ENCODE data around the gene SLC18B1.

SLC18B1 gene

DNA sequence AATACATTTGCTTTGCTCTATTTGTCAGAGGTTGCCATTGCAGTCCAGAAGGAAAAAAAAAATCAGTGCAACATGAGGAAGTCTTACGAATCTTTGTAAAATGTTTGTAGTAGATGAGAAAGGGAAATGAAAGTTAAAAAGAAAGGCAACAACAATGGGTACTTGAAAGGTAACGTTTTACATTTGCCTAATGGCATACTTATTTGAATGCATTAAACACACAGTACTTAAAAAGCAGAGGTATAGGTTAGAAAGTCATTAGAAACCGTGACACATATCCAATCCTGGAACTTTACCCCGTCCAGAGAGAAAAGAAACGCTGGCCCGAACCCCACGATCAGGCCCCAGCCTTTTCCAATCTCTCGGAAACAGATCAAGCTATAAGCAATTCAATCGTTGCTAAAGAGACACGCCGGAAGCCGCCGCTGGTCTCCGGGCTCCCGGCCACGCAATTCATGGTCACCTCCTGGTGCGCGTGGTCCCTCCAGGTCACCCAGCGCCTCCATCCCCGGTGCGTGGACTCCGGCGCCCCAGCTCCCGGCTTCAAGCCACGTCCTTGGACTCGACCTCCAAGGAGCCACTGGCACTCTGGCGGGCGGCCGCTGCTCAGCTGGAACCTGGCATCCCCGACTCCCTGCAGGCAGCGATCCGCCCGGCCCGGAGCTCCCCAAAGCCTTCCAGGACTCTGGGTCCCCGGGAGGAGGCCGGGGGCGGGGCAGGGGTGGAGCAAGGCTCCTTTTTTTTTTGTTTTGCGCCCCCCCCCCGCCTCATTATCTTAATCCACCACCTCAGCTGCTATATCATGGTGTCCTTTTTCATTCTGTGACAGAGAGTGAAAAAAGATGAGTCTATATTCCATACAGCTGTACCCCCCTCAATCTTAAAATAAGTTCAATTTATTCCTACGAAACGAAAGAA, at the start of gene SLC18B1:
Gene SLC18B1, minus strand, starts transcription at position 687 of the 918 bp plus-strand sequence. Its CDS starts 181 bp downstream, at position 506.
- no peak for DNase-seq (ENCODE audit: low read depth, low spot score)
- H3K27ac ChIP-seq, result no peak within 1 kb of the TSS

DNA sequence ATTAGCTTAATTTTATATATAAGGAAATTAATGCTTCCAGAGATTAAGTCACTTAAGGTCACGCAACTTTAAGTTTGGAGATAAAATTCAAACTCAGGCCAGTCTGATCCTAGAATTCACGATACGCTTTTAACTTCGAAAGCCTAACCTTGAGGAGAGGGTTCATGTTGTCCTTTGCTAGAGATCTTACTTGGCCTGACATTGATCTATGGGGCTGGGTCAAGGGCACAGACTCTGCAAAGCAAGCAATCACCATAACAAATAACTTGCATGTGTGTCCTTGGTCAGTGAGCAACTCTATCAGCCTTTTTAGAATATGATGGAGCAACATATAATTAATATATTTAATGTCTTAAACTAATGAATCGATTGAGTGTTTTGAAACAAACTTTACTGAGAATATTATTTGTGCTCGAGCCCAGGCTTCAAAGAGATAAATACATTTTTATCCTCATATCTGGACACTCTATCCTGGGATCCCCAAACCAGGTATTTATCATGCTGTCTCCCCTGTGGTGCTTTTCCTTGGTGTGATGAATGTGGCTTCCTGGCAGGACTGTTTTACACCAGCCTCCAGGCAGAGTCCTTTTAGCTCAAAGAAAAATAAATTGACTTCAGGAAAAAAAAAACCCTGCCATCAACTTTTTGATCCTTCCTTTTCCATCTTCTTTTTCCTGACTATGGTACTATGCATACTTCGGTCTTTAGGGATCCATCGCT, 45.0 kb upstream of the SLC18B1 start:
- no peak for DNase-seq (ENCODE audit: low read depth, low spot score)
- no peak overlapping the region for H3K27ac ChIP-seq

DNA sequence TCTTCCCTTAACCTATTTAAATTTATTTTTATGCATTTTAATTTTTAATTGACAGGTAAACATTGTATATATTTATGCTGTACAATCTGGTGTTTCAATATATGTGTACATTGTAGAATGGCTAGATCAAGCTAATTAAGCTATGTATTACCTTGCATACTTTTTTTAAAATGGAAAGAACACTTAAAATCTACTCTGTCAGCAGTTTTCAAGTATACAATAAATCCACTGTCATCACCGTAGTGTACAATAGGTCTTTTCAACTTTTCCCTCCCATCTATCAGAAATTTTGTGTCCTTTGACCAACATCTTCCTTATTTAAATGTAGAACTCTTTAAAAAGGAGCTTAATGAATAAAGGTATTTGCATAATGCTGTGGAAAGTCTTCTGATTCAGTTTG, 43.5 kb upstream of the SLC18B1 start:
- no peak overlapping the region for H3K27ac ChIP-seq

GRCh38 chr6:132832891-132833290, 34.5 kb upstream of the SLC18B1 start:
- no peak overlapping the region for H3K27ac ChIP-seq
- no peak for DNase-seq (ENCODE audit: low read depth, low spot score)

More for the DNA sequence above, 43.5 kb upstream of the SLC18B1 start:
- DNase-seq (ENCODE audit: low read depth, low spot score), result no peak

DNA sequence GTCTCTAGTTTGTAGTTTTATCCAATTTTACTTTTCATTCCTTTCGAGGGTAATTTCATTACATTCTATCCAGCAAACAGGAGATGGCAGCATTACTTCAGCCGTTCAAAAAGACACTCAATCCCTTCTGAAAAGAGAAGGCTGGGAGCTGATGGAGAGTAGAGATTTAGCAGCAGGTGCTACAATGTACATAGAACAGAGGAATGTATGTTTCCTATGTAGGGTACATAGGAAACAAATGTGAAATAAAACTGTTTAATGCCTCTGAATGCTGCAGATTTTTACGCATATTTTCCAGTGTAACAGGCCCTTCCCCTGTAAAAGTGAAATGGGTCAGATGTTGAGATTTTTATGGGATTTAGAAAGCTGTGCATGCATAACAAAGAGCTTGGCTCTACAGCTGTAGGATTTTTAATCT, 31.9 kb upstream of the SLC18B1 start:
- no peak for DNase-seq (ENCODE audit: low read depth, low spot score)
- no peak overlapping the region for H3K27ac ChIP-seq

DNA sequence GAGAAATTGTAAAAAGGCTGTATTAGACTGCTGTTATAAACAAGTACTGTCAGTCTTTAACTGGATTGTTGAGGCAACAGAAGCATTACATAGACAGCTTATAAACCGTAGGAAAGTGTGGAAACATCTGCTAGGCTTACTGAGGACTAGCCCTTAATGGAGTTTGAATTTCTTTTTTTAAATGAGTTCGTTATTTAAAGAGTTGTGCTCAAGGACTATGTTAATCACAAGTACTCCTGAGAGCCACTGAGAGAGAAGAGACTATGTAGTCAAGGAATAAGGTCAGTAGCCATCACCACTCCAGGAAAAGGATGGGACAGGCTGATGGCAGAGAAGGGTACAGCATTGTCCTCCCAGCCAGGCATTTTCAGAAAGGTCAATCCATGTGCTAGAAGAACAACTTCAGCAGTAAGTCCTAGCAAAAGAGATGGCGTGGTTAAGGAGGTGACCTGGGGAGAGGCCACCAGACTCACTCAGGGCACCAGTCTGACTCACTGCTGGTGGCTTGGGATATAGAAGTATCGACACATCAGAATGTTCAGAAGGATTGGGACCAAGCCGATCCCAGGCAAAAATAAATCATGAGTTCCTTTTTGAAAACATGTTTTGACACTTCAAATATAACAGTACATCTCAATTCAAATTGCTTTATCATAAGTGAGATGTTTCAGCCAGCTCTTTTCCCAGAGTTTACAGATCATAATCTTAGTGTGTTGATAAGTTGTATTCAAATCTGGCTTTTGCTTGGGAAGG, 22.4 kb upstream of the SLC18B1 start:
- peak overlapping the region; percentile 16 for H3K27ac ChIP-seq

DNA sequence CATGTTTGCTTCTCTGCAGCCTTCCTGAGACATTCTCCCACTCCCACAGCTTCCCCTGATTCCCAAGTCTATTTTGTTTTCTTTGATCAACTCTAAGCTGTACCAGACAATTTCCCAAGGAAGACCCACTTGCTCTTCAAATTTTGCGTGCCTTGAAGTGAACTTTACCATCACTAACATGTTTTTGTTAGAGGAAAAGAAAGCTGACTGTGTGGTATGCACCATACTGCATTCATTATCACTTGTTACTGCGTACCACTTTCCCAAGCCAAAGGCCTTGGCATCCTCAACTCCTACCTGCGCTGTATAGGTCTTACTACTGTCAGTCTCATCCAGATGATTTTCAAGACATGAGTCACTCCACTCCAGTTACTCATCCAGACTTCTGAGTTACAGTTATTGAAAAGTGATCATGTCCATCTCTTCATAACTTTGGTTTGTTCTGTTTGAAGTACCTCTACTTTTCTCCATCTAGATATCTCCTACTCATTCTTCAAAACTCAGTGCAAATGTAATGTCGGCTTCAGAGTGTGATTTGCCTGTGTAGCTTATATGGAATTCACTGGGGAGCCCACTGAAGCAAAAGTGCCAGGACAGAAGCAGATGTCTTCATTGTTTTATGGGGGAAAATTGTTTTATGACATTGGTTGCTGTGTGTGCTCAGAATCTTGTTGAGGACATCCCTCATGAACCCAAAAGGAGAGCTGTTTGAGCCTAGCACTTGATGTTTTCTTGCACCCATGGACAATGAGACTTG, 21.1 kb upstream of the SLC18B1 start:
- H3K27ac ChIP-seq, result peak overlapping the region; percentile 26
- DNase-seq (ENCODE audit: low read depth, low spot score), result no peak

More for the DNA sequence above, 22.4 kb upstream of the SLC18B1 start:
- no peak for DNase-seq (ENCODE audit: low read depth, low spot score)

DNA sequence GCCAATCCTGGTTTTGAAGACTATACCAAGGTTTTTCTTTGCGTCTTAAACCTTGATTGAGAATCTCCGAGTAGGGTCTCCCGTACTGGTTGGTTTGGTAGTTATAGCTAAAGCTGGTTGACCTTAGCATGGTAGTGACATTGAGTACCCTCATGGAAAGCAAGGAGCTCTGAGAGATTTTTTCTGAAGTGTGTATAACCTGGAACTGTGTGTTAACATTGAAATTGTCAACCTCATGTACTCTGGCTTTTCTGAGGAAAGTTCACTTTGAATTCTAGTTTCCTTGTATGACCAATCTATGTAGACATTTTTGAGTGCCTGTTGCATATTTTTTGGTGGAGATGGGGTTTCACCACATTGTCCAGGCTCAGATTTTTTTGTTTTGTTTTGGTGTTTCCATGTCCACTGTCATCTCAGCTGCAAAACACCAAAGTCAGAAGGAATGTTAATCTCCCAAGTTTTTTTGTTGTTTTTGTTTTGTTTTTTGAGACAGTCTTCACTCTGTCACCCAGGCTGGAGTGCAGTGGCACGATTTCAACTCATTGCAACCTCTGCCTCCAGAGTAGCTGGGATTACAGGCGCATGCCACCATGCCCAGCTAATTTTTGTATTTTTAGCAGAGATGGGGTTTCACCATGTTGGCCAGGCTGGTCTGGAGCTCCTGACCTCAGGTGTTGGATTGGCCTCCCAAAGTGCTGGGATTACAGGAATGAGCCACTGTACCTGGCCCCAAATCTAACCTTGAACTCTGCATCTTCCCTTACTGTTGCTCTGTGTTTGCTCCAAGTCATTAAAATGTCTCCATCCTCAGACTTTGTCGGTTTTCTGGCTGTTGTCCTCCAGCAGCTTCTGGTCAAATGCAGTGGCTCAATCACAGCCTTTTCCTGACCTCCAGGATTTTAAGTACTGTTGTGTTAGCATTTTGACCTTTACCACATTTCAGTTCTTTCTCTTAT, 20.2 kb upstream of the SLC18B1 start:
- H3K27ac ChIP-seq, result peak overlapping the region; percentile 26
- no peak for DNase-seq (ENCODE audit: low read depth, low spot score)

DNA sequence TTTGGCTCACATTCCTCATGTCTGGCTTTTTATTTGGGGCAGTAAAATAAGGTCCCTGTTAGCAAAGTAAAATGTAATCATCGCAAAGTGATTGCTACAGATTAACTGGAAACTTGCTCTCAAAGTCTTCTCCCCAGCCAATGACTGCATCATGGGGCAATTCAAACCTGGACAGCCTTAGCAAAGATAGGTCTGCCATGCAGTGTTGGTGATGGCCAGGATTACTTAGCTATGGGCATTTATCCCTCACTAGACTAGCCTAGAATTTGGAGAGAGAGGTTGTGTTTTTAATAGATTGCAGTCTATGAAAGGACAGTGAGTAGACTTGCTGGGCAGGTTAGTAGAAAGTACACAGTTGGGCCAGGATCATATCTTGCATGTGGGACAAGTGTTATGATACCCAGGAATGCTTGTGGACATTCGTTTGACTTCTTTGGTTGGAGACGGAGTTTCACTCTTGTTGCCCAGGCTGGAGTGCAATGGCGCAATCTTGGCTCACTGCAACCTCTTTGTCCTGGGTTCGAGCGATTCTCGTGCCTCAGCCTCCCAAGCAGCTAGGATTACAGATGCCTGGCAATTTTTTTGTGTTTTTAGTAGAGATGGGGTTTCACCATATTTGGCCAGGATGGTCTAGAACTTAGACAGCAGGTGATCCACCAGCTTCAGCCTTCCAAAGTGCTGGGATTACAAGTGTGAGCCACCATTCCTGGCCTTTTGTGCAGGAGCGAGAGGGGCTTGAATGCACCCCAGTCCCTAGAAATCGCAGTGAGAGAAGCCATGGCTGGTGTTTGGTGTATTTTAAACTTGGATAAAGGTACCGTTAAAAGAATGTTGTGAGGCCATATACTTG, 19.3 kb upstream of the SLC18B1 start:
- no peak for DNase-seq (ENCODE audit: low read depth, low spot score)
- peak overlapping the region; percentile 26 for H3K27ac ChIP-seq

GRCh38 chr6:132816660-132817059, 18.2 kb upstream of the SLC18B1 start:
- H3K27ac ChIP-seq, result peak overlapping the region; percentile 79

DNA sequence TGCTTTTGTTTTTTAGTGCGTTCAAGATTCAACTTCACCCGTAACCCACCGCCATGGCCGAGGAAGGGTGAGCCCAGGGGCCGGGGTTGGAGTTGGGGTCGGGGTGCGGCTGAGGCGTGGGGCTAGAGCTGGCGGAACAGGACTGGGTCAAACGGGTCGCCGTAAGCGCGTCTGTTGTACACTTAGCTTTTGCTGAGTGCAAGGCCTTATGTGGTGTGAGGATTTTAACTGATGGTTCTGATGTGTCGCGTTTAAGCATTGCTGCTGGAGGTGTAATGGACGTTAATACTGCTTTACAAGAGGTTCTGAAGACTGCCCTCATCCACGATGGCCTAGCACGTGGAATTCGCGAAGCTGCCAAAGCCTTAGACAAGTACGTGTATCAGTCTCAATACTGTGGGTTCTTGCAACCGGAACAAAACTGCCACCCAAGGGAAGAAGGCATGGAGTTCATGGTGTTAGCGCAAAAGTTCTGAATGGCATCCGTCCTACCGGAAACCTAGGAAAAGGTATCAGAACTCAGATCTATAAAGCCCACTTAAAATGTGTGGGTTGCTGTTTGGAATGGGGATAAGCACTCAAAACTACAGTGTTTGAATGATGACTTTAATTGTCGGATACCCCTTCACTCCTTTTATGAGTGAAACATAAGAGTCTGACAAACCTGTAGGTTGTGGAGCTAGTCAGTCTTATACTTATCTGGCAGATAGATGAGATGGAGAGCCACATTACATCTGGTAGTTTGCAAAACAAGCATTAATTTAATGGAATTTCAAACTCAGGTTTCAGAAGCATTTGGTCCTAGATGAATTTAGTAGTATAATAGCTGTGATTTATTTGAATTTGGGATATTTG, 16.5 kb upstream of the SLC18B1 start:
- DNase-seq (ENCODE audit: low read depth, low spot score), result no peak
- peak overlapping the region; percentile 79 for H3K27ac ChIP-seq

More at GRCh38 chr6:132816660-132817059, 18.2 kb upstream of the SLC18B1 start:
- DNase-seq (ENCODE audit: low read depth, low spot score), result no peak

GRCh38 chr6:132813173-132813856, 14.9 kb upstream of the SLC18B1 start:
- DNase-seq (ENCODE audit: low read depth, low spot score), result no peak
- peak overlapping the region; percentile 79 for H3K27ac ChIP-seq

- DNase-seq (ENCODE audit: low read depth, low spot score), result no peak
- peak overlapping the region; percentile 79 for H3K27ac ChIP-seq
Observed at GRCh38 chr6:132812756-132813172, 14.3 kb upstream of the SLC18B1 start.

DNA sequence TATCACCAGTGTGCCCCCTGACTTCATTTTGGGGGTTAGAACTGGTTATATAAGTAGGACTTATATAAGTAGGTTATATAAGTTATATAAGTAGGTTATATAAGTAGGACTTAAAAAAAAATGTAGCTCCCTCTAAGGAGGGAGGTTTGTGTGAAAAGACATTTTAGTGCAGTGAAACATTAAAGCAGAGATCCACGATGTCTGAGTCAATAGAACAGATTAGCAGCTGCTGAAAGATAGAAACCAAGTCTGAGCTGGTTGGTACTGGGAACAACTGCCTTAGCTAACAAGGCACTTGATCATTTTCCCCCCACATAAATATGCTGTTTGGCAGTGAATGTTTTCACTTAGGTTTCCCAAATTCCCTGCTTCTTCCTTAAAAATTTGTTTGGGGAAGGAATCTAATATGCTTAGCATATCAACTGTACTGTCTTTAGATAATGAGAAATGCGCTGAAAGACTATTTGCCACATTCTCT, 13.9 kb upstream of the SLC18B1 start:
- no peak for DNase-seq (ENCODE audit: low read depth, low spot score)
- peak overlapping the region; percentile 79 for H3K27ac ChIP-seq

DNA sequence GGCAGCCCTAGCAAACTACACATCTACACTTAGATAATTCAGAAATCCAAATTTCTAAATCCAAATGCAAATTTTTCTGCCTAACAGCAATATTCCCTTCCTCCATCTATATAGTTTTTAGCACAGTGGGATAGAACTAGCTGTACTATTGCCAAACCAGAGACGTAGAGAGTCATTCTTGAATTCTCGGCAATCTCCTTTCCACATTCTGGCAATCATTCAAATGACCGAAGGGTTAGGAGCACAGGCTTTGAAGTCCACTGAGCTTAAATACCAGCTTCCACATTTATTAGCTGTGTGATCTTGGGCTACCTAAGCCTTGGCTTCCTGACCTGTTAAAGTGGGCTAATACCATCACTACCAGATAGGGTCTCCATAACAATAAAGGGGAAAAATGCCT, 12.8 kb upstream of the SLC18B1 start:
- H3K27ac ChIP-seq, result no peak overlapping the region
- DNase-seq (ENCODE audit: low read depth, low spot score), result no peak

- no peak overlapping the region for H3K27ac ChIP-seq
- no peak for DNase-seq (ENCODE audit: low read depth, low spot score)
Observed at GRCh38 chr6:132805548-132805947, 7.1 kb upstream of the SLC18B1 start.

Measured in epithelial cell of prostate (primary cell).